ENCODE measurements around the gene MCC.

The MCC gene

GRCh38 chr5:113105693-113106280 lies 382.5 kb downstream of the MCC start:
- no peak for DNase-seq (ENCODE audit: low read depth in 1 of 2, low spot score in 1 of 2)
- Histone ChIP-seq H3K27me3 (ENCODE audit: insufficient read depth, poor library complexity, severe bottlenecking) (no peaks in the 10 kb centered on the region), H3K27ac (replicated peaks) (no peak overlapping the region), H3K4me3 (replicated peaks; ENCODE audit: insufficient read depth, low read length) (no peak overlapping the region)
- no peak for TF ChIP-seq GABPA (IDR thresholded peaks at IDR 0.05; ENCODE audit: low read depth)
- no peak for TF ChIP-seq SPI1 (IDR thresholded peaks at IDR 0.05; ENCODE audit: borderline replicate concordance, low read depth)
- TF ChIP-seq CTCF (IDR thresholded peaks at IDR 0.05; ENCODE audit: insufficient read depth, low read length) = no peak
- TF ChIP-seq POLR2AphosphoS5 (IDR thresholded peaks at IDR 0.05; ENCODE audit: low read depth) = no peak
- TF ChIP-seq REST (IDR thresholded peaks at IDR 0.05; ENCODE audit: insufficient replicate concordance, low read depth) = no peak

DNA sequence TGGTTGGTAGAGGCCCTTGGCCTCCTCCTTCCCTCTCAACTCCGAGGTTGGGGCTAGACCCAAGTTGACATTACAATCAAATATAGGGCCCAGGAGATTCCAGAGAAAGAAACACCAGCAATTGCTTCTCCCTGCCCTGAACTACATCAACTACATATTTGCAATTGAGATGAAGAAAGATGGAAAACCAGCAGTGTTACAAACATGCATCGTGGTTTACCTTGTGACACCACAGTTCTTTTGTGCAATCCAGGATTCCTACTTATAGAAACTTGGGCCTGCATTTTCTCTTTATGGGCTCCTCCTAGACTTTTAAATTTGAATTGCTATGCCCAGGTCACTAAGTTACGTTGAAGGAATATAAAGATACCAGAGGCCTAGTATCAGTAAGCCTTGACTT lies 384.9 kb downstream of the MCC start:
- no peak for DNase-seq (ENCODE audit: low read depth in 1 of 2, low spot score in 1 of 2)
- Histone ChIP-seq H3K27me3 (ENCODE audit: insufficient read depth, poor library complexity, severe bottlenecking) (no peaks in the 10 kb centered on the region), H3K4me3 (replicated peaks; ENCODE audit: insufficient read depth, low read length) (no peak overlapping the region), H3K27ac (replicated peaks) (no peak overlapping the region)
- no peak for TF ChIP-seq SPI1 (IDR thresholded peaks at IDR 0.05; ENCODE audit: borderline replicate concordance, low read depth)
- no peak for TF ChIP-seq GABPA (IDR thresholded peaks at IDR 0.05; ENCODE audit: low read depth)
- no peak for TF ChIP-seq REST (IDR thresholded peaks at IDR 0.05; ENCODE audit: insufficient replicate concordance, low read depth)
- no peak for TF ChIP-seq POLR2AphosphoS5 (IDR thresholded peaks at IDR 0.05; ENCODE audit: low read depth)
- TF ChIP-seq CTCF (IDR thresholded peaks at IDR 0.05; ENCODE audit: insufficient read depth, low read length) = no peak

DNA sequence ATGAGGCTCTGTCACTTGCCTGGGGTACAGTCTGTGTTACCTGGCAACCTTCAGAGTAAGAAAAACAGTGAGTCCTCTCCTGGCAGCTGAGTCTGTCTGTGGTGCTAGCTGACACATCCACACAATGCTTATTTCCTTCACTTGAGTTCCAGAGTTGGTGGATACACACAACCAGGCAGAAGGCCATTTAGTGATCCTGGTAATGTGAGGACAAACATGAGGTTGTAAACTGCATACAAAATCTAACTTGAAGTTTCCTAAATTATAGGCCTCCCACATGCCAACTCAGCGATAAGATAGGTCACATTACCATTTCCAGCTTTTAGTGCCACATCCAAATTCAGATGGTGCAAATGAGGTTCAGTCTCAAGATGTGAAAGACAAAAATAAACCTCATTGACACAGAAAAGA lies 386.1 kb downstream of the MCC start:
- Histone ChIP-seq H3K27ac (replicated peaks) (no peak overlapping the region), H3K27me3 (ENCODE audit: insufficient read depth, poor library complexity, severe bottlenecking) (no peaks in the 10 kb centered on the region), H3K4me3 (replicated peaks; ENCODE audit: insufficient read depth, low read length) (no peak overlapping the region)
- TF ChIP-seq REST (IDR thresholded peaks at IDR 0.05; ENCODE audit: insufficient replicate concordance, low read depth) = no peak
- no peak for TF ChIP-seq GABPA (IDR thresholded peaks at IDR 0.05; ENCODE audit: low read depth)
- DNase-seq (ENCODE audit: low read depth in 1 of 2, low spot score in 1 of 2) = no peak
